ENCODE data around the gene STPG1.

Gene STPG1

DNA sequence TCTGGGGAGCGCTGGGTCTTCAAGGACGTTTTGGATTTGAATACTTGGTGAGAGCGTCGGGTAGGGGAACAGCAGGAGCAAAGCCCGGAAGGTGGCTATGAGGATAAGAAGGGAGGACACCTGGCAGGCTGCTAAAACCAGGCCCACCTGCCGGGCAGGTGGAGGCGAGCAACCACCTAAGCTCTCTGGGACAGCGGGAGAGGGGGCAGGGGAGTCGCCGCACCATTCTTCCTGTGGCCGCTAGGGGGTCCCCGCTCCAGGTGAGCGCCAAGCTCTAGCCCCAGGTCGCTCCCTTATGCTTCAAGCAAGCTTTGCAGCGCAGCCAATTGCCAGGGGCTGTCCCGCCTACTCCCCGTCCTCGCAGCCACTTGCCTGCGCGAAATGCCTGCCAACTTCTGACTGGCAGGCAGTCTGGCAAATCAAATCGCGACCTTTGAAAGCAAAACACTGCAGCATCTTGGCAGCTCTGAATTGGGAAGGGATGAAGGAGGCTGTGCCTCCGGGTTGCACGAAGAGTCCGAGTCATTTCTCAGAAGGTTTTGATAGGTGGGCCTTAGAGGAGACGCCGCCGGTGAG, 1.8 kb upstream of the STPG1 start, which contains the start of gene NIPAL3 (continued):
- no peak for TF ChIP-seq ZNF514 (tag by site-specific recombination; IDR thresholded peaks at IDR 0.05)
- TF ChIP-seq, protein P1, sequence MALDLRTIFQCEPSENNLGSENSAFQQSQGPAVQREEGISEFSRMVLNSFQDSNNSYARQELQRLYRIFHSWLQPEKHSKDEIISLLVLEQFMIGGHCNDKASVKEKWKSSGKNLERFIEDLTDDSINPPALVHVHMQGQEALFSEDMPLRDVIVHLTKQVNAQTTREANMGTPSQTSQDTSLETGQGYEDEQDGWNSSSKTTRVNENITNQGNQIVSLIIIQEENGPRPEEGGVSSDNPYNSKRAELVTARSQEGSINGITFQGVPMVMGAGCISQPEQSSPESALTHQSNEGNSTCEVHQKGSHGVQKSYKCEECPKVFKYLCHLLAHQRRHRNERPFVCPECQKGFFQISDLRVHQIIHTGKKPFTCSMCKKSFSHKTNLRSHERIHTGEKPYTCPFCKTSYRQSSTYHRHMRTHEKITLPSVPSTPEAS (tag by site-specific recombination; IDR thresholded peaks at IDR 0.05): no peak
- no peak for TF ChIP-seq ZNF433 (tag by site-specific recombination; IDR thresholded peaks at IDR 0.05; ENCODE audit: low read depth)
- peak; percentile 68 for TF ChIP-seq ZNF341 (tag by site-specific recombination; IDR thresholded peaks at IDR 0.05; ENCODE audit: low read depth)
- no peak for TF ChIP-seq ZNF146 (tag by site-specific recombination; IDR thresholded peaks at IDR 0.05)
- peak; percentile 68 for TF ChIP-seq KLF8 (tag by site-specific recombination; IDR thresholded peaks at IDR 0.05)
- TF ChIP-seq ZNF792 (tag by site-specific recombination; IDR thresholded peaks at IDR 0.05): no peak
- TF ChIP-seq, protein P2, sequence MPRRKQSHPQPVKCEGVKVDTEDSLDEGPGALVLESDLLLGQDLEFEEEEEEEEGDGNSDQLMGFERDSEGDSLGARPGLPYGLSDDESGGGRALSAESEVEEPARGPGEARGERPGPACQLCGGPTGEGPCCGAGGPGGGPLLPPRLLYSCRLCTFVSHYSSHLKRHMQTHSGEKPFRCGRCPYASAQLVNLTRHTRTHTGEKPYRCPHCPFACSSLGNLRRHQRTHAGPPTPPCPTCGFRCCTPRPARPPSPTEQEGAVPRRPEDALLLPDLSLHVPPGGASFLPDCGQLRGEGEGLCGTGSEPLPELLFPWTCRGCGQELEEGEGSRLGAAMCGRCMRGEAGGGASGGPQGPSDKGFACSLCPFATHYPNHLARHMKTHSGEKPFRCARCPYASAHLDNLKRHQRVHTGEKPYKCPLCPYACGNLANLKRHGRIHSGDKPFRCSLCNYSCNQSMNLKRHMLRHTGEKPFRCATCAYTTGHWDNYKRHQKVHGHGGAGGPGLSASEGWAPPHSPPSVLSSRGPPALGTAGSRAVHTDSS (tag by site-specific recombination; IDR thresholded peaks at IDR 0.05): no peak
- TF ChIP-seq ZNF121 (tag by site-specific recombination; IDR thresholded peaks at IDR 0.05): no peak
- TF ChIP-seq, protein P3, sequence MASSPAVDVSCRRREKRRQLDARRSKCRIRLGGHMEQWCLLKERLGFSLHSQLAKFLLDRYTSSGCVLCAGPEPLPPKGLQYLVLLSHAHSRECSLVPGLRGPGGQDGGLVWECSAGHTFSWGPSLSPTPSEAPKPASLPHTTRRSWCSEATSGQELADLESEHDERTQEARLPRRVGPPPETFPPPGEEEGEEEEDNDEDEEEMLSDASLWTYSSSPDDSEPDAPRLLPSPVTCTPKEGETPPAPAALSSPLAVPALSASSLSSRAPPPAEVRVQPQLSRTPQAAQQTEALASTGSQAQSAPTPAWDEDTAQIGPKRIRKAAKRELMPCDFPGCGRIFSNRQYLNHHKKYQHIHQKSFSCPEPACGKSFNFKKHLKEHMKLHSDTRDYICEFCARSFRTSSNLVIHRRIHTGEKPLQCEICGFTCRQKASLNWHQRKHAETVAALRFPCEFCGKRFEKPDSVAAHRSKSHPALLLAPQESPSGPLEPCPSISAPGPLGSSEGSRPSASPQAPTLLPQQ (tag by site-specific recombination; IDR thresholded peaks at IDR 0.05): 0 out of 2 replicates have a peak, but pooled peaks have one; percentile 17
- TF ChIP-seq ZNF132 (tag by site-specific recombination; IDR thresholded peaks at IDR 0.05; ENCODE audit: borderline replicate concordance): no peak
- 0 out of 2 replicates have a peak, but pooled peaks have one; percentile 12 for TF ChIP-seq ZNF10 (tag by site-specific recombination; IDR thresholded peaks at IDR 0.05)
- peak; percentile 63 for TF ChIP-seq SP3 (tag by site-specific recombination; IDR thresholded peaks at IDR 0.05)
- no peak; the same call in 1 of the 2 replicates for TF ChIP-seq GLIS1 (tag by site-specific recombination; IDR thresholded peaks at IDR 0.05)
- no peak for TF ChIP-seq SCRT1 (tag by site-specific recombination; IDR thresholded peaks at IDR 0.05; ENCODE audit: borderline replicate concordance)
- TF ChIP-seq ZSCAN23 (tag by site-specific recombination; IDR thresholded peaks at IDR 0.05): no peak
- no peak for TF ChIP-seq TCF7L2 (IDR thresholded peaks at IDR 0.05; ENCODE audit: borderline replicate concordance, low read depth, low read length)
- TF ChIP-seq ZNF610 (tag by site-specific recombination; IDR thresholded peaks at IDR 0.05; ENCODE audit: borderline replicate concordance): peak; percentile 73; the same call in 1 of the 2 replicates

DNA sequence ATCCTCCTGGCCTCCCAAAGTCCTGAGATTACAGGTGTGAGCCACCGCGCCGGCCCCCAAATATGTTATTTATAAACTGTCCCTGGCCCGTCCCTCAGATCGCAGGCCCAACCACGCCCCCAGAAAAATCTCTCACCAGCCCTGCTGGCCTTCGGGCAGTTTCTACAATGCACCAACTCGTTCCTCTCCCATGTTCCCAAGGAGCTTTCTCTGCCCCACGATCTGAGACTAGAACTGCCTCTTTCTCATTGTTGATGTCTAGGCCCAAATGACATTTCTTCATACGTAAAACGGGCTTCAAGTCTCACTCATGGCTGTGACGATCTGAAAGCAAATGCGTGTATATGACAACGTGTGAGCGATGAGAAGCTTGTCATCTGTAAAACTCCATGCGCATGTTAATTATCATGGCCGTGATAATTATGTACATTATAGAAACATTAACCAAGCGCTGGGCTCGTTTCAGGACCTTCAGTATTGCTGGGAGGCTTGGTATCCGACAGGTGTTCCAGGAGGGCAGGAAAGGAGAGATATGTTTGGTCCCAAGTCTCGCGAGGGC, 1.3 kb upstream of the STPG1 start:
- H3K9me3 ChIP-seq (ENCODE audit: control insufficient read depth, insufficient read depth, low read depth, low read length): no peaks in the 10 kb centered on the region
- no peak overlapping the region for H3K27ac ChIP-seq (ENCODE audit: extremely low read depth, low read depth, low read length)
- ChIA-PET CTCF (interaction anchor here (0.6 to 3.2 kb wide), 34 partner anchors 9 to 431 kb away, joined by 3 to 27 read pairs (median 4); no protein-coding TSS in a partner anchor), POLR2A (interaction anchor here (0.6 to 1.8 kb wide), 10 partner anchors 10 to 637 kb away, joined by 3 to 7 read pairs (median 3); partner anchors contain the start of genes PITHD1 and RCAN3)
- TF ChIP-seq SCRT2 (tag by site-specific recombination; IDR thresholded peaks at IDR 0.05) (peak; percentile 58; the same call in 1 of the 2 replicates), ZNF121 (tag by site-specific recombination; IDR thresholded peaks at IDR 0.05) (peak; percentile 69; the same call in 1 of the 2 replicates), ZNF10 (tag by site-specific recombination; IDR thresholded peaks at IDR 0.05) (no peak), ZNF16 (tag by site-specific recombination; IDR thresholded peaks at IDR 0.05; ENCODE audit: low read depth) (no peak), ZNF221 (tag by site-specific recombination; IDR thresholded peaks at IDR 0.05; ENCODE audit: borderline replicate concordance) (no peak), ZNF292 (tag by site-specific recombination; IDR thresholded peaks at IDR 0.05; ENCODE audit: borderline replicate concordance, low read depth) (no peak)
- TF ChIP-seq, protein P4, sequence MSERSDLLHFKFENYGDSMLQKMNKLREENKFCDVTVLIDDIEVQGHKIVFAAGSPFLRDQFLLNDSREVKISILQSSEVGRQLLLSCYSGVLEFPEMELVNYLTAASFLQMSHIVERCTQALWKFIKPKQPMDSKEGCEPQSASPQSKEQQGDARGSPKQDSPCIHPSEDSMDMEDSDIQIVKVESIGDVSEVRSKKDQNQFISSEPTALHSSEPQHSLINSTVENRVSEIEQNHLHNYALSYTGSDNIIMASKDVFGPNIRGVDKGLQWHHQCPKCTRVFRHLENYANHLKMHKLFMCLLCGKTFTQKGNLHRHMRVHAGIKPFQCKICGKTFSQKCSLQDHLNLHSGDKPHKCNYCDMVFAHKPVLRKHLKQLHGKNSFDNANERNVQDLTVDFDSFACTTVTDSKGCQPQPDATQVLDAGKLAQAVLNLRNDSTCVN (tag by site-specific recombination; optimal IDR thresholded peaks at IDR 0.05): peak; percentile 6
- TF ChIP-seq, protein P5, sequence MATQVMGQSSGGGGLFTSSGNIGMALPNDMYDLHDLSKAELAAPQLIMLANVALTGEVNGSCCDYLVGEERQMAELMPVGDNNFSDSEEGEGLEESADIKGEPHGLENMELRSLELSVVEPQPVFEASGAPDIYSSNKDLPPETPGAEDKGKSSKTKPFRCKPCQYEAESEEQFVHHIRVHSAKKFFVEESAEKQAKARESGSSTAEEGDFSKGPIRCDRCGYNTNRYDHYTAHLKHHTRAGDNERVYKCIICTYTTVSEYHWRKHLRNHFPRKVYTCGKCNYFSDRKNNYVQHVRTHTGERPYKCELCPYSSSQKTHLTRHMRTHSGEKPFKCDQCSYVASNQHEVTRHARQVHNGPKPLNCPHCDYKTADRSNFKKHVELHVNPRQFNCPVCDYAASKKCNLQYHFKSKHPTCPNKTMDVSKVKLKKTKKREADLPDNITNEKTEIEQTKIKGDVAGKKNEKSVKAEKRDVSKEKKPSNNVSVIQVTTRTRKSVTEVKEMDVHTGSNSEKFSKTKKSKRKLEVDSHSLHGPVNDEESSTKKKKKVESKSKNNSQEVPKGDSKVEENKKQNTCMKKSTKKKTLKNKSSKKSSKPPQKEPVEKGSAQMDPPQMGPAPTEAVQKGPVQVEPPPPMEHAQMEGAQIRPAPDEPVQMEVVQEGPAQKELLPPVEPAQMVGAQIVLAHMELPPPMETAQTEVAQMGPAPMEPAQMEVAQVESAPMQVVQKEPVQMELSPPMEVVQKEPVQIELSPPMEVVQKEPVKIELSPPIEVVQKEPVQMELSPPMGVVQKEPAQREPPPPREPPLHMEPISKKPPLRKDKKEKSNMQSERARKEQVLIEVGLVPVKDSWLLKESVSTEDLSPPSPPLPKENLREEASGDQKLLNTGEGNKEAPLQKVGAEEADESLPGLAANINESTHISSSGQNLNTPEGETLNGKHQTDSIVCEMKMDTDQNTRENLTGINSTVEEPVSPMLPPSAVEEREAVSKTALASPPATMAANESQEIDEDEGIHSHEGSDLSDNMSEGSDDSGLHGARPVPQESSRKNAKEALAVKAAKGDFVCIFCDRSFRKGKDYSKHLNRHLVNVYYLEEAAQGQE (tag by site-specific recombination; IDR thresholded peaks at IDR 0.05): no peak
- peaks cover 6% of the 10 kb centered on the region for H3K4me1 ChIP-seq (ENCODE audit: control insufficient read depth, insufficient read depth, low read length)
- peaks cover 0 to 11% of the 10 kb centered on the region in 2 experiments; a peak in 2 of 3 replicates for H3K36me3 ChIP-seq (ENCODE audit: control insufficient read depth in 2 of 2, insufficient read depth in 1 of 2, low read length in 2 of 2)
- no peak overlapping the region for H3K4me3 ChIP-seq (ENCODE audit: low read depth, low read length)

Data from HEK293 (cell line).